Stimulated activated CD8-positive, alpha-beta memory T cell treated with anti-CD3 and anti-CD28 coated beads, Interleukin-12 subunit alpha, Interleukin-12 subunit beta, amount 100 ng/mL, for 24 hours (primary cell): ENCODE data around the gene INTS11.
"Not testable (repeated sequence)": the region's sequence is repeated elsewhere in the genome, so short reads cannot be mapped to it uniquely, and the experiment has no call there.

Experiments
- DNase-seq: peaks from one replicate; pipeline ENCODE4 v3.0.0-alpha.2; 2020; ENCODE audit errors: extremely low read depth

INTS11 gene

GRCh38 chr1:1329304-1330210 is 5.1 kb upstream of the INTS11 start:
- no peak for DNase-seq

DNA sequence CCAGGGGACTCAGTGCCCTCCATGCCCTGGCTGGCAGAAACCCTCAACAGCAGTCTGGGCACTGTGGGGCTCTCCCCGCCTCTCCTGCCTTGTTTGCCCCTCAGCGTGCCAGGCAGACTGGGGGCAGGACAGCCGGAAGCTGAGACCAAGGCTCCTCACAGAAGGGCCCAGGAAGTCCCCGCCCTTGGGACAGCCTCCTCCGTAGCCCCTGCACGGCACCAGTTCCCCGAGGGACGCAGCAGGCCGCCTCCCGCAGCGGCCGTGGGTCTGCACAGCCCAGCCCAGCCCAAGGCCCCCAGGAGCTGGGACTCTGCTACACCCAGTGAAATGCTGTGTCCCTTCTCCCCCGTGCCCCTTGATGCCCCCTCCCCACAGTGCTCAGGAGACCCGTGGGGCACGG is 3.8 kb upstream of the INTS11 start:
- DNase-seq = no peak

GRCh38 chr1:1327291-1327690 is 2.8 kb upstream of the INTS11 start:
- no peak for DNase-seq

DNA sequence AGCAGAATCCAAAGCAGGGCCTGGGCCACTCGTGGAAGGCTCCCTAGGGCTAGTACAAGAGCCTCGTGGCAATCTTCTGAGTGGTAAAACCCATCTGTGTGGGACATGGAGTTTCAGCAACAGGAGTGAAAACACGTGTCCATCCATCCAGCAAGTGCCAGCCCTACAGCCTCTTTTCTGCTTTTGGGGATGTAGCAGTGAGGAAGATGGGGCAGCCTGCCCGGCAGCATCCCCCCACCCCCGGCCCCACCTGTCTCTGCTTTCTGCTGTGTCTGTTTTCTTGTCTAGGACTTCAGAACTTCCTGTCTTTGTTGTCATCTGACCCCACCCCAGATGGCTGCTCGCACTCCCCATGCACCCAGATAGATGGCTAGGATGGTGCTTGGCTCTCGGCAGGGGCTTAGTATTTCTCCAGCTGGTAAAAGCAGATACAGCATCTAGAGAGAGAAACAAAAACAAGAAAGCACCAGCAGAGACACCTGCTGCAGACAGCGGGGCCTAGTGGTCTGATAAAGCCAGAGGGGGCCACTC is 1.7 kb upstream of the INTS11 start:
- DNase-seq = no peak

DNA sequence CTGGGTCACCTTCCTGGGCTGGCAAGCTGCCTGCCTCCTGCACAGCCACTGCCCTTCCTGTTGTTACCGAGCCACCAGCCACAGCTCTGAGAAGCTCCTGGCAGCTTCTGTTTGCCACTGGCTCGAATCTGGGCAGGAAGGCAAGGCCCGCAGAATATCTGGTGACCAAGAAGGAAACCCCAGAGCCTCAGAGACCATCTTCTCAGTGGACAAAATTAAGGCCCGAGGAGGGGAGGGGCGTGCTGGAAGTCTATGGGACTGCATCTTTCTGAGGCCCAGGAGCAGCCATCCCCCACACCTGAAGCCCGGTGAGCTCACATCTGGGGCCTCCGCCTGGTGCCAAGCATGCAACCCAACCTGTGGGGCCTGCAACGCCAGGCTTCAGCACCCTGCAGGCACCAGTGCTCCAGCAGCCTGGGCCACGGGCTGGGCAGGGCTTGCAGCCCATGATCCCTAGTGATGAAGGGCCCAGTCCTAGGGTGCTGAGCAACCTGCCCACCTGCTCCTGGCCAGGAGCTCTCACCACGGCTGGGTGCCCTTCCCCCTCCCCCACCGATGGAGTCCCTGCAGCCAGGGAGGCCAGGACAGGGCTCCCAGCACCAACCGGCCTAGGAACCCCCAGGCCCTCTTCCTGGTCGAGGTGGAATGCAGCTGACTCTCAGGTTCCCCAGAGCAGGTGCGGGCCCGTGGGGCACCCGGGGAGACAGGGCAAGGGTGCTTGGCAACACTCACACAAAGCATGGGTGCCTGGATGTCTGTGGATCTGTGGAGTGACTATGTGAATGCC is 1.0 kb upstream of the INTS11 start:
- no peak for DNase-seq

GRCh38 chr1:1324084-1324523 is 356 bp downstream of the INTS11 start:
- DNase-seq = no peak

DNA sequence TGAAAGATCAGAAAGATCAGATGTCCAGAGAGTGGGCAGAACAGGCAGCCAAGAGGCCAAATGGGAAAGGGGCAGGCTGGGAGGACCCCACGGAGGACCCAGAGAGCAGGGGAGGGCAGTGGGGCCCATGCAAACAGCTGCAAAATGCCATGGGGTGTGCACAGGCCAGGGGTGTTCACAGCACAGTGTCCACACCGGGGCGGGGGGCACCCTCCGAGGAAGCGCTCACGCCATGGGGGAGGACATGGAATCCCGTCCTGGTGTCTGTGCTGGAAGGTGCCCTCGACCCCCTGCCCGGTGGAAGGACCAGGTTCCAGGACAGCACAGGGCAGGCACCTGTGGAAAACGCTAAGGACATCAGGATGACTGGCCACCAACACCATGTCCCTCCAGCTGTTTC is 1.5 kb downstream of the INTS11 start:
- DNase-seq = no peak

- no peak for DNase-seq
These were observed 2.0 kb downstream of the INTS11 start for GRCh38 chr1:1322418-1322817.

- DNase-seq = no peak
These were observed 3.0 kb downstream of the INTS11 start for GRCh38 chr1:1321477-1321876.

DNA sequence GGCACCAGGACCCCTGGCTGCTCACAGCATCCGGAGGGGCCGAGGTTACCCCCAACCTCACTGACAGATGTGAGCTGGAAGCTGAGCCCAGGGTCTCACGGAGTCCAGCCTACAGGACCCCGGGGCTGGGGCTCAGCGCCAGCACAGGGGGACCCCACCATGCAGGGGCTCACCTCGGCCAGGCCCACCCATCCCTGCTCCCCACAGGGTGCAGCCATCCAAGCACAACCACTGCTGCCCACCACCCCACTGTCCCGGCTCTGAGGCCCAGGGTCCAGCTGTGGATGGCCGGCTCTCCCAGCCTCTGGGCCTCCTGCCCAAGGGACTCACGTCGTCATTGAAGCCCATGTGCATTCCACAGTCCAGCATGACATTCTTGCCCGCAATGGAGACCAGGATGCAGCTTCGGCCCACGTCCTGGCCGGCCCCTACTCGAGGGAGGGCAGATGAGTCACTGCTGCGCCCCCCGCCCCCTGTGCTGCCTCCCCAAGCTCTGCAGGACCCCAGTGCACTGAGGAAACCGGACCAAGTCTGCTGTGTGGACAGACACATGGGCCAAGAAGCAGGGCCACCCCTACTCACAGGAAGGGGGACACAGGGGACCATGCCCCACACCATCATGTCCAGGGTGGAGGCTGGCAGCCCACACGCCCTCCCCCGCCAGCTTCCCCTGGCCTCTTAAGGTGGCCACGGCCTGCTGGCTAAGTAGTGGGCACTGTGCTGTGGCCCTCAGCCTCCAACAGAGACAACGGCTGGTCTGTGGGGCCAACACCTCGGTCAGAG is 3.6 kb downstream of the INTS11 start:
- DNase-seq = no peak

GRCh38 chr1:1319646-1319941 is 4.9 kb downstream of the INTS11 start:
- DNase-seq = no peak

GRCh38 chr1:1318777-1319645 is 5.4 kb downstream of the INTS11 start:
- no peak for DNase-seq

DNA sequence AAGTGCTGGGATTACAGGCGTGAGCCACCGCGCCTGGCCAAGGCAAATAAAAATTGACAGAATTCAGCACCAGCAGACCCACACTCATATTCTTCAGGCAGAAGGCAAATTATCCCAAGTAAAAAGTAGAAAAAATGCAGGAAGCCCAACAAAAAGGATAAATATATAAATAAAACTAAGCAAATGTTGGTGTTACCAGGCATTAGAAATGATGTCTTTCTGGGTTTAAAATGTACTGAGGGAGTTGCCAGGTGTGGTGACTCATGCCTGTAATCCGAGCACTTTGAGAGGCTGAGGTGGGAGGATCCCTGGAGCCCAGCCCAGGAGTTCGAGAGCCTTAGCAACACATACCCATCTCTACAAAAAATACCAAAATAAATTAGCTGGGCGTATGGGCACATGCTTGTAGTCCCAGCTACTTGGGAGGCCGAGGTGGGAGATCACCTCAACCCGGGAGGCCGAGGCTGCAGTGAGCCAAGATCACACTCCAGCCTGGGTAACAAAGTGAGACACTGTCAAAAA is 6.3 kb downstream of the INTS11 start:
- no peak for DNase-seq

DNA sequence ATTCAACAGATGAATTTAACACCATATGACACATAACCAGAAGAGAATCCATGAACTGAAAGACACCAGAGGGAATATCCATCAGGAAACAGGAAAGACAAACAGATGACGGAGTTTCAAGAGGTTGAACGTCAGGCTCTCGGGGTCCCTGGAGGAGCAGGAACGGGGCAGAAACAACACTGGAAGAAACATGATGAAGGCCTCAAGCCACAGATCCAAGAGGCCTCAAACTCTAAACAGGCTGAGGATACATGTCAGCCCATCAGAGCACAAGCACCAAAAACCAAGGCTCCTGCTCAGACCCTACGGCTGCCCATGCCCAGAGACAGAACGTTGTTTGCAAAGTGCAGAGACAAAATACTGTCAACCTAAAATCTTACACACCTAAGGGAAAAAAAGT is 7.0 kb downstream of the INTS11 start:
- DNase-seq = no peak

DNA sequence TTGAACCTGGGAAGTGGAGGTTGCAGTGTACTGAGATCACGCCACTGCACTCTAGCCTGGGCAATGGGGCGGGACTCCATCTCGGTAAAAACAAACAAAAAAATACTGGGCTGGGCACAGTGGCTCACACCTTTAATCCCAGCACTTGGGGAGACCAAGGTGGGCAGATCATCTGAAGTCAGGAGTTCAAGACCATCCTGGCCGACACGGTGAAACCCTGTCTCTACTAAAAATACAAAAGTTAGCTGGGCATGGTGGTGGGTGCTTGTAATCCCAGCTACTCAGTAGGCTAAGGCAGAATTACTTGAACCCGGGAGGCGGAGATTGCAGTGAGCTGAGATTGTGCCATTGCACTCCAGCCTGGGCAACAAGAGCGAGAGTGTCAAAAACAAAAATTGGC is 8.3 kb downstream of the INTS11 start:
- not testable (repeated sequence) for DNase-seq

GRCh38 chr1:1315435-1315954 is 9.0 kb downstream of the INTS11 start:
- DNase-seq = no peak

DNA sequence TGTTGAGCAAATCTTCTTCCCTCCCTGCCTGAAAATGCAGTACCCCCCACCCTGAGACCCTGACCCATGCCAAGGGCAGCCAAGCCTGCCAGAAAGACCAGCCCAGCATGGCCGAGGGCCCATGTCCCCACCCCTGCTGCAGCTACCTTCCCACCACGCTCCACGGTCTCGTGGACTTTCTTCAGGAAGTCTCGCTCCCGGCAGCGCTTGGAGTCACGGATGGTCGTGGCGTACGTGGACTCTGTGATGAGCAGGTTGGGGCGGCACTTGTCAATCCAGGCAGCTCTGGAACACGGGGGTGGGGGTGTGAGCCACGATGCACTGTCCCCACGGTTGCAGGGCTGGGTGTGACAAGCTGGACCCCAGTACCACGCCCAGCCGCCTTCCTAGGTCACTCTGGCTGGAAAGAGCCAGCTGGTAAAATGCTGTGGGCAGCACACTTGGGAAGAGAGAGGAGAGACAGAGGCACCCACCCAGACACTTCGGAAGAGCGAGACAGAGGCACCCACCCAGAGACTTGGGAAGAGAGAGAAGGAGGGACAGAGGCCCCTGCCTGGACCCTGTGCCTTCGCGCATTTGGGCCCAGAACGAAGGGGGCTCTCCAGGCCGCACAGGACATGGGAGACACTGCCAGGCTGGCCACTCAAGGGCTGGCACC is 9.7 kb downstream of the INTS11 start:
- DNase-seq = no peak

DNA sequence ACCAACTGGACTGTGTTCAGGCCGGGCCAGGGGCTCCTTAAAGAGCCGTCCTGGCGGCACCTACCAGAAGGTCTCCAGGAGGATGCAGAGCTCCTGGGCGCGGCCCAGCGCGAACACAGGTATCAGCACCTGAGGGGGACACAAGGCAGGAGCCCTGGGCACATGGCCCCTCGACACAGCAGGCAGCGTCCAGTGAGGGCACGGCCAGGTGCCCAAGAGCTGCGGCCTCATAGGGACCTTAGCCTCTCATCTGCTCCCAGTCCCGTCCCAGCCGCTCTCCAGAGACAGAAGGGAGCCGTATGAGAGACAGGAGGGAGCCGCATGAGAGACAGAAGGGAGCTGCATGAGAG is 10.2 kb downstream of the INTS11 start:
- DNase-seq = no peak

DNA sequence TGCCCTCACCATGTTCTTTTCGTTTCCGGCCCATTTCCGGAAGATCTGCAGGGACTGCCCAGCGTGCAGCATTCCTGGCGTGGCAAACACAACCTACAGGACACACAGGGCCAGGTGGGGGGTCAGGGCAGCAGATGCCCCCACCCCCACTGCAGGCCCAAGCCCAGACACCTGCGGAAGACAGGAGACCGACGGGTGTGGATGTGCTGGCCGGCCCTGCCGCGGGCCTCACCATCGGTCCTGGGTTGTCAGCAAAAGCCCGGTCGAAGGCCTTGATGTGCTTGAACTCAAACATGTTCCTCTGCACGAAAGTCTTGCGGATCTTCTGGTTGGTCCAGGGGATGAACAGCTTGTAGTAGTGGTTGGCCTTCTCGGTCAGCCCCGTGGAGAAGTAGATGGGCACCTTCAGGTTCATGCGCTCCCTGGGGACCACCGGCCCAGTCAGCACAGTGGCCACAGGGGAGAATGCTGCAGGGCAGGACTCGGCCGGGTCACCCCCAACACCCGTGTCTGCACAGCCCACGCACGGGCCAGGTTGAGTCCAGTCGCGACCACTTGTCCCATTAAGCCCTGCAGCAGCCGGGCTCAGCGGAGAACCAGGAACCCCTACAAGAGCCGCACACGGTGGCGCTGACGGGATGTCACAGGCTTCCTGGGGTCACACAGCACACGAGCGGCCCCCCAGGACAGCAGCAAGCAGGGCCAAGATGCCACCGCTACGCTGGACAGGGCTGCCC is 10.8 kb downstream of the INTS11 start:
- no peak for DNase-seq
